H1 (cell line): ENCODE measurements around the gene SOS1. TPM values are rescaled to one million over a fixed set of nuclear protein-coding genes. Genes with fewer than 3 reads are reported as not detected.

ENCODE experiments used
- CTCF ChIA-PET: fragments of 300-600 bp; sonication (Branson Sonifier 250); formaldehyde crosslinking; loops from one replicate; lab custom pipeline; 2021; ENCODE audit not compliant: partially characterized antibody; lab: Charles Lee
- POLR2A ChIA-PET: fragments of 300-600 bp; sonication (Branson Sonifier 250); formaldehyde crosslinking; loops from one replicate; lab custom pipeline; 2021; ENCODE audit warnings: inconsistent platforms; ENCODE audit not compliant: partially characterized antibody; lab: Charles Lee
- DNase-seq, 2 experiments: peaks; one replicate each; pipeline versions ENCODE4 v3.0.0 to v3.0.0-alpha.2; 2010 to 2022; ENCODE audit warnings: low spot score in 2 of 2, low read depth in 1 of 2, mixed read lengths in 1 of 2
- FAIRE-seq: peaks from 2 replicates; lab custom pipeline; 2011; peaks lifted over from hg19 to GRCh38; lab: Jason Lieb, UNC
- H2AFZ ChIP-seq: 2 replicates; pipeline ENCODE4 v1.8.1; 2012; ENCODE audit warnings: low read length, inconsistent platforms
- H2AK5ac ChIP-seq: 2 replicates; pipeline ENCODE4 v1.6.1; 2013; ENCODE audit warnings: low read depth, low read length
- H2BK120ac ChIP-seq: replicated peaks from 2 replicates; pipeline ENCODE3; 2013; ENCODE audit warnings: low read depth, low read length, inconsistent platforms
- H2BK12ac ChIP-seq: 2 replicates; pipeline ENCODE4 v1.6.1; 2013; ENCODE audit warnings: low read depth, low read length
- H2BK15ac ChIP-seq: 2 replicates; pipeline ENCODE4 v1.6.1; 2013; ENCODE audit warnings: low read length
- H2BK20ac ChIP-seq: 2 replicates; pipeline ENCODE4 v1.6.1; 2013; ENCODE audit warnings: low read length
- H2BK5ac ChIP-seq: 2 replicates; pipeline ENCODE4 v1.6.1; 2013; ENCODE audit warnings: low read depth, low read length
- H3K14ac ChIP-seq: 2 replicates; pipeline ENCODE4 v1.6.1; 2013; ENCODE audit warnings: inconsistent platforms; ENCODE audit not compliant: insufficient read length
- H3K18ac ChIP-seq: 2 replicates; pipeline ENCODE4 v1.6.1; 2013; ENCODE audit warnings: low read length; ENCODE audit errors: extremely low read depth
- H3K23ac ChIP-seq: 2 replicates; pipeline ENCODE4 v1.6.1; 2013; ENCODE audit warnings: inconsistent platforms; ENCODE audit not compliant: insufficient read length
- H3K23me2 ChIP-seq: 2 replicates; pipeline ENCODE4 v1.6.1; 2013; ENCODE audit warnings: low read depth, low read length
- H3K27ac ChIP-seq: 2 replicates; pipeline ENCODE4 v1.6.1; 2011; ENCODE audit warnings: low read depth, low read length, inconsistent platforms
- H3K27me3 ChIP-seq, 4 experiments: replicated peaks in 1 of 4; 1 replicate in 1 of 4; 2 replicates in 3 of 4; pipeline versions ENCODE4 v1.6.1 to v1.8.1; 2011 to 2013; ENCODE audit warnings: low read length in 3 of 4, mild to moderate bottlenecking in 3 of 4, inconsistent platforms in 2 of 4, mixed read lengths in 2 of 4, moderate library complexity in 1 of 4; ENCODE audit not compliant: control insufficient read depth in 3 of 4, insufficient read depth in 3 of 4; ENCODE audit errors: extremely low read depth in 1 of 4
- H3K36me3 ChIP-seq, 4 experiments: 2 replicates each; pipeline versions ENCODE4 v1.6.1 to v1.8.1; 2011 to 2013; ENCODE audit warnings: mild to moderate bottlenecking in 4 of 4, low read length in 3 of 4, moderate library complexity in 2 of 4, control low read depth in 1 of 4, inconsistent platforms in 1 of 4; ENCODE audit not compliant: insufficient read depth in 4 of 4, control insufficient read depth in 2 of 4
- H3K4ac ChIP-seq: replicated peaks from 2 replicates; pipeline ENCODE3; 2013; ENCODE audit warnings: low read length, low read depth, mixed read lengths, inconsistent platforms; ENCODE audit not compliant: insufficient read length
- H3K4me1 ChIP-seq, 4 experiments: replicated peaks in 1 of 4; 1 replicate in 1 of 4; 2 replicates in 3 of 4; pipeline versions ENCODE4 v1.6.1 to v1.8.1; 2011 to 2013; ENCODE audit warnings: low read length in 3 of 4, inconsistent platforms in 2 of 4, mixed read lengths in 1 of 4; ENCODE audit not compliant: insufficient read depth in 4 of 4, control insufficient read depth in 3 of 4
- H3K4me2 ChIP-seq, 2 experiments: 2 replicates each; pipeline versions ENCODE4 v1.6.1 to v1.8.1; 2011 to 2013; ENCODE audit warnings: low read depth in 2 of 2, low read length in 2 of 2, control low read depth in 1 of 2, inconsistent platforms in 1 of 2, mild to moderate bottlenecking in 1 of 2; ENCODE audit not compliant: insufficient read depth in 1 of 2
- H3K4me3 ChIP-seq, 4 experiments: fragments of 200-600, 300-600 bp in 1 of 4; sonication (generic), shearing (Covaris generic), sonication (Bioruptor Twin) in 1 of 4; 2 replicates each; pipeline versions ENCODE4 v1.5.1 to v1.8.1; 2011 to 2016; ENCODE audit warnings: low read length in 4 of 4, low read depth in 3 of 4, control low read depth in 2 of 4, inconsistent platforms in 2 of 4, mild to moderate bottlenecking in 2 of 4, mixed read lengths in 1 of 4, moderate library complexity in 1 of 4; ENCODE audit not compliant: insufficient read depth in 2 of 4; ENCODE audit errors: extremely low read depth in 1 of 4
- H3K56ac ChIP-seq: replicated peaks from 2 replicates; pipeline ENCODE3; 2013; ENCODE audit warnings: low read depth, mild to moderate bottlenecking, mixed read lengths, low read length, inconsistent platforms; ENCODE audit not compliant: insufficient read length
- H3K79me1 ChIP-seq: 2 replicates; pipeline ENCODE4 v1.6.1; 2013; ENCODE audit warnings: low read depth, low read length, control low read depth
- H3K79me2 ChIP-seq, 2 experiments: 2 replicates each; pipeline versions ENCODE4 v1.6.1 to v1.8.1; 2012 to 2013; ENCODE audit warnings: low read length in 2 of 2, mild to moderate bottlenecking in 2 of 2, inconsistent platforms in 1 of 2; ENCODE audit not compliant: insufficient read depth in 2 of 2, control insufficient read depth in 1 of 2
- H3K9ac ChIP-seq, 4 experiments: replicated peaks in 1 of 4; 1 replicate in 1 of 4; 2 replicates in 3 of 4; pipeline versions ENCODE4 v1.6.1 to v1.8.1; 2011 to 2013; ENCODE audit warnings: low read depth in 3 of 4, low read length in 3 of 4, control low read depth in 2 of 4, mild to moderate bottlenecking in 2 of 4, moderate library complexity in 2 of 4, inconsistent platforms in 1 of 4; ENCODE audit errors: extremely low read depth in 1 of 4
- H3K9me3 ChIP-seq, 2 experiments: 2 replicates each; pipeline versions ENCODE4 v1.6.1 to v1.8.1; 2012 to 2013; ENCODE audit warnings: mild to moderate bottlenecking in 2 of 2, moderate library complexity in 2 of 2, control low read depth in 1 of 2, inconsistent platforms in 1 of 2, low read depth in 1 of 2, low read length in 1 of 2, mixed read lengths in 1 of 2; ENCODE audit not compliant: insufficient read depth in 2 of 2
- H4K20me1 ChIP-seq, 2 experiments: replicated peaks in 1 of 2; 2 replicates each; pipeline versions ENCODE3 to v1.8.1; 2011 to 2013; ENCODE audit warnings: inconsistent platforms in 2 of 2, low read length in 2 of 2, mild to moderate bottlenecking in 1 of 2; ENCODE audit not compliant: insufficient read depth in 2 of 2, control insufficient read depth in 1 of 2
- H4K5ac ChIP-seq: 2 replicates; pipeline ENCODE4 v1.6.1; 2013; ENCODE audit warnings: low read length, low read depth, mixed read lengths, inconsistent platforms; ENCODE audit not compliant: insufficient read length
- H4K8ac ChIP-seq: 2 replicates; pipeline ENCODE4 v1.8.0; 2013; ENCODE audit warnings: mild to moderate bottlenecking, moderate library complexity, low read length, inconsistent platforms; ENCODE audit not compliant: insufficient read depth; ENCODE audit errors: extremely low read depth
- H4K91ac ChIP-seq: replicated peaks from 2 replicates; pipeline ENCODE3; 2013; ENCODE audit warnings: low read length, mixed read lengths, inconsistent platforms; ENCODE audit not compliant: insufficient read length
- CEBPB ChIP-seq: IDR thresholded peaks from 2 replicates; pipeline ENCODE4 v1.6.1; 2012; ENCODE audit warnings: low read depth, low read length
- WGBS, 2 experiments: shearing (Covaris generic) in 1 of 2; methylation state at CpG; one replicate each; pipeline versions ENCODE4 v1.1.6 to v1.1.7; 2013 to 2015; ENCODE audit warnings: low lambda C conversion rate in 2 of 2, mixed read lengths in 2 of 2, inconsistent platforms in 1 of 2, low coverage in 1 of 2, missing lambda C conversion rate in 1 of 2; ENCODE audit not compliant: insufficient replicate concordance in 2 of 2, insufficient coverage in 1 of 2, insufficient read length in 1 of 2; ENCODE audit errors: extremely low coverage in 1 of 2, missing lambda C conversion rate in 1 of 2; 5-methylcytosine and 5-hydroxymethylcytosine counted together
- polyA plus RNA-seq, 7 experiments: library from polyadenylated mRNA; depleted of rRNA in 3 of 7; stranded (reverse) in 5 of 7; unstranded in 2 of 7; fragments of >200 nt in 5 of 7; fragments of 200-250 nt in 2 of 7; gene quantifications; 1 replicate in 5 of 7; 2 replicates in 1 of 7; 4 replicates in 1 of 7; pipeline versions ENCODE4 v1.2.1 to v1.2.3, GENCODE V29; 2011 to 2013; ENCODE audit warnings: missing spikeins in 2 of 7, mixed read lengths in 2 of 7
- total RNA-seq: library from RNA; stranded (reverse); fragmentation: NEBNext Ultra II Directional; extraction: Animal tissue kit (Norgen Biotek cat#: 25700); gene quantifications from 2 replicates; pipeline ENCODE4 v1.2.1, GENCODE V29; 2021

The SOS1 gene
- total and polyA plus RNA-seq, 2 of the 8 experiments (the other 6 are each of a cell fraction or from before 2014, with no cell fraction given): 25.7 to 27.0 TPM

- no peak overlapping the region for H3K4me2 ChIP-seq
- peaks cover 0 to 9% (median 5%) of the 10 kb centered on the region in 4 experiments; a peak in 4 of 8 replicates for H3K36me3 ChIP-seq
- H3K23ac ChIP-seq: no peak overlapping the region
- no peaks in the 10 kb centered on the region for H3K23me2 ChIP-seq
- H3K9ac ChIP-seq: no peak overlapping the region
- H3K79me1 ChIP-seq: peaks cover 4% of the 10 kb centered on the region; the same call in 1 of the 2 replicates
- ChIA-PET POLR2A (no interaction called here), CTCF (interaction anchor here (0.8 to 1.7 kb wide), 5 partner anchors 11 to 159 kb away, joined by 3 to 10 read pairs (median 3); no protein-coding TSS in a partner anchor)
- TF ChIP-seq CEBPB: no peak
- H3K4me1 ChIP-seq: peaks cover 0 to 3% (median 0%) of the 10 kb centered on the region in 4 experiments; a peak in 1 of 7 replicates
- H3K27ac ChIP-seq: no peak overlapping the region
- H2AFZ ChIP-seq: no peak overlapping the region
- H3K27me3 ChIP-seq: no peaks in the 10 kb centered on the region
- peaks cover 0 to 65% of the 10 kb centered on the region in 2 experiments; a peak in 2 of 4 replicates for H3K79me2 ChIP-seq
- FAIRE-seq (no peak), DNase-seq (no peak)
- 83% methylated on average over 1 of the region's 1 CpG; no CpG with 5 or more reads in 1 of the 2 experiments for WGBS, 2 experiments
- no peak overlapping the region for H4K91ac ChIP-seq
- H2BK15ac ChIP-seq: no peak overlapping the region
- H3K14ac ChIP-seq: no peak overlapping the region
- H3K4me3 ChIP-seq: no peak overlapping the region
- H4K5ac ChIP-seq: no peak overlapping the region
- no peak overlapping the region for H3K56ac ChIP-seq
- H2BK12ac ChIP-seq: no peak overlapping the region
- H2BK20ac ChIP-seq: no peak overlapping the region
- peaks cover 0 to 4% of the 10 kb centered on the region in 2 experiments for H4K20me1 ChIP-seq
- H2BK5ac ChIP-seq: no peak overlapping the region
- no peak overlapping the region for H2BK120ac ChIP-seq
- no peak overlapping the region for H3K18ac ChIP-seq
- H3K9me3 ChIP-seq: no peaks in the 10 kb centered on the region
- no peak overlapping the region for H3K4ac ChIP-seq
- H4K8ac ChIP-seq: no peak overlapping the region
- no peak overlapping the region for H2AK5ac ChIP-seq
These were observed 50.9 kb downstream of the SOS1 start for GRCh38 chr2:39069890-39070465.
